T-helper 1 cell treated with Interleukin-12 subunit alpha and Interleukin-12 subunit beta and Interleukin-4 antibody, amounts not matched to agents 30 μg/mL and 1 μg/mL, for 36 hours (primary cell): ENCODE data around the gene FRMPD4.

Experiments used
- H3K27ac Mint-ChIP-seq: one replicate; pipeline ENCODE4 v1.8.0; 2021; ENCODE audit warnings: mild to moderate bottlenecking, mixed read lengths
- H3K27me3 Mint-ChIP-seq: one replicate; pipeline ENCODE4 v1.8.0; 2021; ENCODE audit warnings: low read depth, mixed read lengths
- H3K36me3 Mint-ChIP-seq: one replicate; pipeline ENCODE4 v1.8.0; 2021; ENCODE audit warnings: low read depth, mixed read lengths
- H3K4me1 Mint-ChIP-seq: one replicate; pipeline ENCODE4 v1.8.0; 2021; ENCODE audit warnings: low read depth, mixed read lengths
- H3K4me3 Mint-ChIP-seq: one replicate; pipeline ENCODE4 v1.8.0; 2021; ENCODE audit warnings: mild to moderate bottlenecking, moderate library complexity, mixed read lengths
- H3K9me3 Mint-ChIP-seq: one replicate; pipeline ENCODE4 v1.8.0; 2021; ENCODE audit warnings: mixed read lengths

Gene FRMPD4

GRCh38 chrX:12672367-12673106, 534.3 kb downstream of the FRMPD4 start:
- Mint-ChIP-seq H3K36me3 (no peaks in the 10 kb centered on the region), H3K9me3 (no peaks in the 10 kb centered on the region), H3K27ac (no peak overlapping the region)

GRCh38 chrX:12673487-12673886, 535.2 kb downstream of the FRMPD4 start:
- H3K36me3 Mint-ChIP-seq = no peaks in the 10 kb centered on the region
- H3K27me3 Mint-ChIP-seq = no peaks in the 10 kb centered on the region
- no peak overlapping the region for H3K4me3 Mint-ChIP-seq
- no peak overlapping the region for H3K27ac Mint-ChIP-seq
- H3K4me1 Mint-ChIP-seq = peaks cover 7% of the 10 kb centered on the region
- H3K9me3 Mint-ChIP-seq = no peaks in the 10 kb centered on the region

More at GRCh38 chrX:12672367-12673106, 534.3 kb downstream of the FRMPD4 start:
- Mint-ChIP-seq H3K4me1 (peaks cover 7% of the 10 kb centered on the region), H3K4me3 (peak overlapping the region; percentile 25), H3K27me3 (no peaks in the 10 kb centered on the region)

GRCh38 chrX:12679522-12679921, 541.2 kb downstream of the FRMPD4 start:
- no peaks in the 10 kb centered on the region for H3K9me3 Mint-ChIP-seq
- no peaks in the 10 kb centered on the region for H3K27me3 Mint-ChIP-seq
- no peak overlapping the region for H3K27ac Mint-ChIP-seq
- H3K4me1 Mint-ChIP-seq = no peaks in the 10 kb centered on the region
- no peak overlapping the region for H3K4me3 Mint-ChIP-seq
- no peaks in the 10 kb centered on the region for H3K36me3 Mint-ChIP-seq

- Mint-ChIP-seq H3K4me1 (no peaks in the 10 kb centered on the region), H3K27me3 (no peaks in the 10 kb centered on the region), H3K9me3 (no peaks in the 10 kb centered on the region), H3K36me3 (no peaks in the 10 kb centered on the region), H3K4me3 (no peak overlapping the region), H3K27ac (no peak overlapping the region)
These were observed 542.8 kb downstream of the FRMPD4 start for GRCh38 chrX:12681047-12681446.

GRCh38 chrX:12685541-12685940, 547.3 kb downstream of the FRMPD4 start:
- H3K9me3 Mint-ChIP-seq = no peaks in the 10 kb centered on the region
- no peak overlapping the region for H3K27ac Mint-ChIP-seq
- H3K27me3 Mint-ChIP-seq = peaks cover 4% of the 10 kb centered on the region
- no peaks in the 10 kb centered on the region for H3K36me3 Mint-ChIP-seq
- H3K4me1 Mint-ChIP-seq = no peaks in the 10 kb centered on the region
- no peak overlapping the region for H3K4me3 Mint-ChIP-seq

GRCh38 chrX:12686331-12686730, 548.1 kb downstream of the FRMPD4 start:
- Mint-ChIP-seq H3K27ac (no peak overlapping the region), H3K4me1 (no peaks in the 10 kb centered on the region), H3K27me3 (peaks cover 4% of the 10 kb centered on the region), H3K36me3 (no peaks in the 10 kb centered on the region), H3K4me3 (no peak overlapping the region), H3K9me3 (no peaks in the 10 kb centered on the region)

GRCh38 chrX:12690646-12691045, 552.4 kb downstream of the FRMPD4 start:
- Mint-ChIP-seq H3K9me3 (no peaks in the 10 kb centered on the region), H3K4me1 (no peaks in the 10 kb centered on the region), H3K4me3 (no peak overlapping the region), H3K27ac (no peak overlapping the region), H3K27me3 (peaks cover 4% of the 10 kb centered on the region), H3K36me3 (no peaks in the 10 kb centered on the region)

- Mint-ChIP-seq H3K36me3 (no peaks in the 10 kb centered on the region), H3K27me3 (peaks cover 5% of the 10 kb centered on the region)
These were observed 555.5 kb downstream of the FRMPD4 start for GRCh38 chrX:12693754-12694153.

GRCh38 chrX:12700745-12701144, 562.5 kb downstream of the FRMPD4 start:
- Mint-ChIP-seq H3K4me1 (no peaks in the 10 kb centered on the region), H3K27ac (no peak overlapping the region), H3K27me3 (peaks cover 14% of the 10 kb centered on the region), H3K36me3 (no peaks in the 10 kb centered on the region), H3K9me3 (no peaks in the 10 kb centered on the region), H3K4me3 (no peak overlapping the region)

More at GRCh38 chrX:12693754-12694153, 555.5 kb downstream of the FRMPD4 start:
- no peak overlapping the region for H3K4me3 Mint-ChIP-seq
- no peaks in the 10 kb centered on the region for H3K9me3 Mint-ChIP-seq
- no peaks in the 10 kb centered on the region for H3K4me1 Mint-ChIP-seq
- no peak overlapping the region for H3K27ac Mint-ChIP-seq

GRCh38 chrX:12701628-12702027, 563.4 kb downstream of the FRMPD4 start:
- Mint-ChIP-seq H3K9me3 (no peaks in the 10 kb centered on the region), H3K4me3 (no peak overlapping the region), H3K36me3 (no peaks in the 10 kb centered on the region), H3K27me3 (peaks cover 14% of the 10 kb centered on the region), H3K4me1 (no peaks in the 10 kb centered on the region), H3K27ac (no peak overlapping the region)

GRCh38 chrX:12702509-12703091, 564.3 kb downstream of the FRMPD4 start:
- no peaks in the 10 kb centered on the region for H3K9me3 Mint-ChIP-seq
- H3K4me1 Mint-ChIP-seq = no peaks in the 10 kb centered on the region
- no peak overlapping the region for H3K27ac Mint-ChIP-seq
- no peak overlapping the region for H3K4me3 Mint-ChIP-seq
- H3K27me3 Mint-ChIP-seq = peaks cover 9% of the 10 kb centered on the region
- H3K36me3 Mint-ChIP-seq = no peaks in the 10 kb centered on the region

GRCh38 chrX:12704706-12705105, 566.4 kb downstream of the FRMPD4 start:
- Mint-ChIP-seq H3K27ac (no peak overlapping the region), H3K27me3 (peaks cover 9% of the 10 kb centered on the region), H3K4me3 (no peak overlapping the region), H3K4me1 (no peaks in the 10 kb centered on the region), H3K36me3 (no peaks in the 10 kb centered on the region), H3K9me3 (no peaks in the 10 kb centered on the region)

- Mint-ChIP-seq H3K4me3 (no peak overlapping the region), H3K27me3 (no peaks in the 10 kb centered on the region), H3K4me1 (no peaks in the 10 kb centered on the region), H3K36me3 (no peaks in the 10 kb centered on the region), H3K27ac (no peak overlapping the region), H3K9me3 (no peaks in the 10 kb centered on the region)
These were observed 570.8 kb downstream of the FRMPD4 start for GRCh38 chrX:12709047-12709446.

- no peak overlapping the region for H3K27ac Mint-ChIP-seq
- no peak overlapping the region for H3K4me3 Mint-ChIP-seq
- H3K36me3 Mint-ChIP-seq = no peaks in the 10 kb centered on the region
- H3K27me3 Mint-ChIP-seq = no peaks in the 10 kb centered on the region
- no peaks in the 10 kb centered on the region for H3K9me3 Mint-ChIP-seq
- H3K4me1 Mint-ChIP-seq = no peaks in the 10 kb centered on the region
These were observed 573.3 kb downstream of the FRMPD4 start for GRCh38 chrX:12711435-12712040.

GRCh38 chrX:12716574-12716973, 578.3 kb downstream of the FRMPD4 start:
- H3K27ac Mint-ChIP-seq = no peak overlapping the region
- no peaks in the 10 kb centered on the region for H3K4me1 Mint-ChIP-seq
- H3K36me3 Mint-ChIP-seq = no peaks in the 10 kb centered on the region
- H3K9me3 Mint-ChIP-seq = no peaks in the 10 kb centered on the region
- H3K4me3 Mint-ChIP-seq = no peak overlapping the region
- H3K27me3 Mint-ChIP-seq = no peaks in the 10 kb centered on the region
